MM.1S (cell line): ENCODE results near the gene MMS22L.

Experiments used
- DNase-seq: peaks from one replicate; pipeline ENCODE4 v3.0.0-alpha.2; 2015
- H2AFZ ChIP-seq: fragments of 300-600 bp; sonication (generic); 2 replicates; pipeline ENCODE4 v1.6.0; 2016; ENCODE audit warnings: antibody characterized with exemption, low read length
- H3F3A ChIP-seq: fragments of 300-600 bp; sonication (generic); 2 replicates; pipeline ENCODE4 v1.6.1; 2016; ENCODE audit warnings: mild to moderate bottlenecking, antibody characterized with exemption, low read length, moderate library complexity, mixed read lengths; ENCODE audit not compliant: insufficient read depth
- H3K27ac ChIP-seq: fragments of 300-600 bp; sonication (generic); 2 replicates; pipeline ENCODE4 v1.5.1; 2016; ENCODE audit warnings: mild to moderate bottlenecking, low read length
- H3K27me3 ChIP-seq: fragments of 300-600 bp; sonication (generic); replicated peaks from 2 replicates; pipeline ENCODE4 v1.6.0; 2016; ENCODE audit warnings: low read length; ENCODE audit not compliant: insufficient read depth
- H3K36me3 ChIP-seq: fragments of 300-600 bp; sonication (generic); replicated peaks from 2 replicates; pipeline ENCODE4 v1.6.1; 2016; ENCODE audit warnings: mild to moderate bottlenecking, low read length, mixed read lengths; ENCODE audit not compliant: insufficient read depth
- H3K4me1 ChIP-seq: fragments of 300-600 bp; sonication (generic); 2 replicates; pipeline ENCODE4 v1.6.1; 2016; ENCODE audit warnings: low read length, mixed read lengths
- H3K4me2 ChIP-seq: fragments of 300-600 bp; sonication (generic); 2 replicates; pipeline ENCODE4 v1.6.0; 2016; ENCODE audit warnings: low read depth, low read length
- H3K4me3 ChIP-seq: fragments of 300-600 bp; sonication (generic); 2 replicates; pipeline ENCODE4 v1.5.1; 2016; ENCODE audit warnings: low read length, mixed read lengths
- H3K79me2 ChIP-seq: fragments of 300-600 bp; sonication (generic); 2 replicates; pipeline ENCODE4 v1.6.1; 2016; ENCODE audit warnings: mixed run types, low read length, mixed read lengths
- H3K9ac ChIP-seq: fragments of 300-600 bp; sonication (generic); 2 replicates; pipeline ENCODE4 v1.6.1; 2016; ENCODE audit warnings: low read length, mixed read lengths
- H3K9me2 ChIP-seq: fragments of 300-600 bp; sonication (generic); replicated peaks from 2 replicates; pipeline ENCODE4 v1.6.1; 2016; ENCODE audit warnings: mild to moderate bottlenecking, low read length, mixed read lengths; ENCODE audit not compliant: insufficient read depth
- H3K9me3 ChIP-seq: fragments of 300-600 bp; sonication (generic); replicated peaks from 2 replicates; pipeline ENCODE4 v1.6.1; 2016; ENCODE audit warnings: mild to moderate bottlenecking, low read length, mixed read lengths; ENCODE audit not compliant: insufficient read depth
- H4K20me1 ChIP-seq: fragments of 300-600 bp; sonication (generic); 2 replicates; pipeline ENCODE4 v1.6.1; 2016; ENCODE audit warnings: mild to moderate bottlenecking, low read length, moderate library complexity, mixed read lengths; ENCODE audit not compliant: insufficient read depth
- CTCF ChIP-seq: fragments of 300-600 bp; sonication (generic); IDR thresholded peaks from 2 replicates; pipeline ENCODE4 v1.5.1; 2016; ENCODE audit warnings: antibody characterized with exemption, low read length, mixed read lengths
- EZH2 ChIP-seq: fragments of 300-600 bp; sonication (generic); optimal IDR thresholded peaks from 2 replicates; pipeline ENCODE3; 2017; ENCODE audit warnings: low read depth, mild to moderate bottlenecking, antibody characterized with exemption, low read length, mixed read lengths
- EZH2phosphoT487 ChIP-seq: fragments of 300-600 bp; sonication (generic); IDR thresholded peaks from 2 replicates; pipeline ENCODE4 v1.6.1; 2018; ENCODE audit warnings: antibody characterized with exemption, low read length

The MMS22L gene

GRCh38 chr6:97151601-97152000 is 131.4 kb downstream of the MMS22L start:
- Histone ChIP-seq H3F3A (no peaks in the 10 kb centered on the region), H3K9ac (no peak overlapping the region), H3K27me3 (no peaks in the 10 kb centered on the region), H3K4me3 (no peak overlapping the region), H3K36me3 (no peaks in the 10 kb centered on the region; the same call in none of the 2 replicates), H3K4me2 (no peak overlapping the region), H3K9me3 (no peaks in the 10 kb centered on the region), H3K79me2 (no peaks in the 10 kb centered on the region), H2AFZ (no peak overlapping the region), H4K20me1 (no peaks in the 10 kb centered on the region), H3K27ac (no peak overlapping the region), H3K4me1 (no peaks in the 10 kb centered on the region), H3K9me2 (no peaks in the 10 kb centered on the region)
- DNase-seq: no peak
- no peak for TF ChIP-seq CTCF
- no peak for TF ChIP-seq EZH2
- no peak for TF ChIP-seq EZH2phosphoT487

- no peak overlapping the region for H2AFZ ChIP-seq
- no peaks in the 10 kb centered on the region for H3K9me3 ChIP-seq
- no peaks in the 10 kb centered on the region for H3K27me3 ChIP-seq
- no peaks in the 10 kb centered on the region for H3K4me1 ChIP-seq
- no peaks in the 10 kb centered on the region for H3F3A ChIP-seq
- H4K20me1 ChIP-seq: no peaks in the 10 kb centered on the region
- H3K9me2 ChIP-seq: no peaks in the 10 kb centered on the region
- no peak overlapping the region for H3K27ac ChIP-seq
- no peaks in the 10 kb centered on the region for H3K79me2 ChIP-seq
- no peak for DNase-seq
- H3K36me3 ChIP-seq: no peaks in the 10 kb centered on the region; the same call in none of the 2 replicates
- TF ChIP-seq EZH2 (no peak), CTCF (no peak), EZH2phosphoT487 (no peak)
- H3K4me2 ChIP-seq: no peak overlapping the region
- no peak overlapping the region for H3K4me3 ChIP-seq
- H3K9ac ChIP-seq: no peak overlapping the region
Measured at GRCh38 chr6:97150932-97151331, 132.1 kb downstream of the MMS22L start.

GRCh38 chr6:97147421-97147820 is 135.6 kb downstream of the MMS22L start:
- no peak overlapping the region for H2AFZ ChIP-seq
- H3K4me1 ChIP-seq: no peaks in the 10 kb centered on the region
- H3K9me3 ChIP-seq: no peaks in the 10 kb centered on the region
- no peak for TF ChIP-seq EZH2phosphoT487
- no peak for TF ChIP-seq EZH2
- TF ChIP-seq CTCF: no peak
- no peak overlapping the region for H3K9ac ChIP-seq
- H3K79me2 ChIP-seq: no peaks in the 10 kb centered on the region
- no peak overlapping the region for H3K4me3 ChIP-seq
- no peaks in the 10 kb centered on the region for H3F3A ChIP-seq
- no peaks in the 10 kb centered on the region; the same call in none of the 2 replicates for H3K36me3 ChIP-seq
- no peaks in the 10 kb centered on the region for H3K9me2 ChIP-seq
- DNase-seq: no peak
- no peaks in the 10 kb centered on the region for H4K20me1 ChIP-seq
- no peak overlapping the region for H3K4me2 ChIP-seq
- H3K27ac ChIP-seq: no peak overlapping the region
- H3K27me3 ChIP-seq: no peaks in the 10 kb centered on the region
